Spinal cord (tissue), 10 donors: ENCODE data around the gene RSPO4. TPM values are rescaled to one million over a fixed set of nuclear protein-coding genes. Genes with fewer than 3 reads are reported as not detected.
A peak's percentile ranks its signal among the peaks of the same experiment; 100 is the strongest.

Experiments used
- DNase-seq, 6 donors: peaks; one replicate each; pipeline versions ENCODE4 v3.0.0 to v3.0.0-alpha.2; 2013 to 2015; ENCODE audit warnings: low spot score in 6 of 6, low read depth in 4 of 6
- H3K27ac ChIP-seq: one replicate; pipeline ENCODE4 v1.5.1; 2013; ENCODE audit warnings: low read depth, low read length, control low read depth
- H3K27me3 ChIP-seq: one replicate; pipeline ENCODE4 v1.6.1; 2013; ENCODE audit warnings: low read length; ENCODE audit not compliant: control insufficient read depth, insufficient read depth
- H3K36me3 ChIP-seq: one replicate; pipeline ENCODE4 v1.6.1; 2013; ENCODE audit warnings: low read length; ENCODE audit not compliant: control insufficient read depth, insufficient read depth
- H3K4me1 ChIP-seq: one replicate; pipeline ENCODE4 v1.6.1; 2013; ENCODE audit warnings: low read length; ENCODE audit not compliant: control insufficient read depth, insufficient read depth
- H3K4me3 ChIP-seq: one replicate; pipeline ENCODE4 v1.5.1; 2013; ENCODE audit warnings: low read depth, low read length, control low read depth
- H3K9me3 ChIP-seq: one replicate; pipeline ENCODE4 v1.6.1; 2013; ENCODE audit warnings: low read length; ENCODE audit not compliant: control insufficient read depth, insufficient read depth
- WGBS: methylation state at CpG from one replicate; pipeline ENCODE4 v1.1.5; 2013; ENCODE audit warnings: missing lambda C conversion rate; ENCODE audit not compliant: insufficient coverage; 5-methylcytosine and 5-hydroxymethylcytosine counted together
- polyA plus RNA-seq, 2 donors: library from polyadenylated mRNA; unstranded; fragments of 120-200 nt; gene quantifications; one replicate each; pipeline ENCODE4 v1.2.1, GENCODE V29; 2013; ENCODE audit not compliant: insufficient read length in 2 of 2
- total RNA-seq, 2 donors: library from RNA; depleted of rRNA in 1 of 2; stranded (reverse); fragments of 120-200 nt in 1 of 2; fragments of >200 nt in 1 of 2; gene quantifications; one replicate each; pipeline versions ENCODE4 v1.2.3 to v1.2.4, GENCODE V29; 2013 to 2014
- donor health status: healthy.

RSPO4 gene
- total and polyA plus RNA-seq, 4 donors, result 0.39 to 7.8 (median 4.2) TPM

GRCh38 chr20:917416-917815 lies 84.7 kb downstream of the RSPO4 start:
- Histone ChIP-seq H3K9me3 (no peaks in the 10 kb centered on the region), H3K36me3 (no peaks in the 10 kb centered on the region), H3K27me3 (no peaks in the 10 kb centered on the region), H3K27ac (no peak overlapping the region), H3K4me3 (no peak overlapping the region), H3K4me1 (peaks cover 21% of the 10 kb centered on the region)
- WGBS, result 88% methylated on average over 3 of the region's 4 CpGs
- DNase-seq, result no peak

- Histone ChIP-seq H3K27ac (no peak overlapping the region), H3K36me3 (no peaks in the 10 kb centered on the region), H3K4me1 (peaks cover 21% of the 10 kb centered on the region), H3K4me3 (no peak overlapping the region), H3K9me3 (no peaks in the 10 kb centered on the region), H3K27me3 (no peaks in the 10 kb centered on the region)
- WGBS, result 40% methylated on average over 3 of the region's 5 CpGs
- no peak for DNase-seq
Measured at GRCh38 chr20:916825-917224, 85.3 kb downstream of the RSPO4 start.

- H3K4me3 ChIP-seq, result no peak within 1 kb of the TSS
- WGBS, result 48% methylated on average over 13 of the region's 18 CpGs
- peaks cover 21% of the 10 kb centered on the region for H3K4me1 ChIP-seq
- no peaks in the 10 kb centered on the region for H3K27me3 ChIP-seq
- H3K9me3 ChIP-seq, result no peaks in the 10 kb centered on the region
- DNase-seq, result no peak
- no peak within 1 kb of the TSS for H3K27ac ChIP-seq
- H3K36me3 ChIP-seq, result no peaks in the 10 kb centered on the region
Measured at GRCh38 chr20:916125-916799, 85.8 kb downstream of the RSPO4 start, which contains the start of gene ANGPT4. ANGPT4 (minus strand) TSS chr20:916334; CDS start chr20:916214, 120 bp downstream.

GRCh38 chr20:914727-915498 lies 87.2 kb downstream of the RSPO4 start:
- Histone ChIP-seq H3K9me3 (no peaks in the 10 kb centered on the region), H3K27ac (no peak overlapping the region), H3K36me3 (no peaks in the 10 kb centered on the region), H3K4me1 (peaks cover 29% of the 10 kb centered on the region), H3K27me3 (no peaks in the 10 kb centered on the region), H3K4me3 (no peak overlapping the region)
- DNase-seq, result no peak
- WGBS, result 70% methylated on average over 15 of the region's 15 CpGs

GRCh38 chr20:913306-913849 lies 88.7 kb downstream of the RSPO4 start:
- Histone ChIP-seq H3K27ac (no peak overlapping the region), H3K36me3 (no peaks in the 10 kb centered on the region), H3K4me3 (no peak overlapping the region), H3K9me3 (no peaks in the 10 kb centered on the region), H3K4me1 (peaks cover 29% of the 10 kb centered on the region), H3K27me3 (no peaks in the 10 kb centered on the region)
- 93% methylated on average over 5 of the region's 5 CpGs for WGBS
- no peak for DNase-seq

GRCh38 chr20:911882-912600 lies 90.1 kb downstream of the RSPO4 start:
- H3K36me3 ChIP-seq, result no peaks in the 10 kb centered on the region
- H3K27ac ChIP-seq, result no peak overlapping the region
- H3K4me1 ChIP-seq, result peaks cover 25% of the 10 kb centered on the region
- no peaks in the 10 kb centered on the region for H3K27me3 ChIP-seq
- WGBS, result 35% methylated on average over 4 of the region's 5 CpGs
- DNase-seq, result no peak
- H3K9me3 ChIP-seq, result no peaks in the 10 kb centered on the region
- no peak overlapping the region for H3K4me3 ChIP-seq

- no peak for DNase-seq
- 69% methylated on average over 12 of the region's 12 CpGs for WGBS
- no peak overlapping the region for H3K27ac ChIP-seq
Measured at GRCh38 chr20:910870-911770, 91.0 kb downstream of the RSPO4 start.

GRCh38 chr20:910132-910869 lies 91.8 kb downstream of the RSPO4 start:
- 62% methylated on average over 7 of the region's 9 CpGs for WGBS
- Histone ChIP-seq H3K27ac (peak overlapping the region; percentile 6), H3K4me1 (peaks cover 21% of the 10 kb centered on the region), H3K9me3 (no peaks in the 10 kb centered on the region), H3K36me3 (no peaks in the 10 kb centered on the region), H3K4me3 (no peak overlapping the region), H3K27me3 (no peaks in the 10 kb centered on the region)
- no peak for DNase-seq

More at GRCh38 chr20:910870-911770, 91.0 kb downstream of the RSPO4 start:
- no peak overlapping the region for H3K4me3 ChIP-seq
- H3K9me3 ChIP-seq, result no peaks in the 10 kb centered on the region
- no peaks in the 10 kb centered on the region for H3K36me3 ChIP-seq
- H3K4me1 ChIP-seq, result peaks cover 29% of the 10 kb centered on the region
- H3K27me3 ChIP-seq, result no peaks in the 10 kb centered on the region
